NK-92 (cell line): ENCODE data around the gene ALDH1A2.
"Not testable (repeated sequence)": the region's sequence is repeated elsewhere in the genome, so short reads cannot be mapped to it uniquely, and the experiment has no call there.

Source experiments
- DNase-seq: peaks from one replicate; lab custom pipeline; 2025; ENCODE audit not compliant: unreplicated experiment; lab: John Stamatoyannopoulos, UW

ALDH1A2 gene

GRCh38 chr15:58065445-58066041 is at the start of gene ALDH1A2:
Gene ALDH1A2 (minus strand): TSS chr15:58065711. CDS start chr15:58065650, 61 bp downstream.
- DNase-seq: no peak

- no peak for DNase-seq
Measured at GRCh38 chr15:58114812-58115211, 49.3 kb upstream of the ALDH1A2 start.

- DNase-seq: no peak
Measured at GRCh38 chr15:58114388-58114787, 48.9 kb upstream of the ALDH1A2 start.

GRCh38 chr15:58113358-58113757 is 47.8 kb upstream of the ALDH1A2 start:
- DNase-seq: not testable (repeated sequence)

GRCh38 chr15:58111718-58112104 is 46.2 kb upstream of the ALDH1A2 start:
- no peak for DNase-seq

GRCh38 chr15:58110999-58111717 is 45.6 kb upstream of the ALDH1A2 start:
- no peak for DNase-seq

GRCh38 chr15:58109419-58109818 is 43.9 kb upstream of the ALDH1A2 start:
- DNase-seq: no peak

- DNase-seq: no peak
Measured at GRCh38 chr15:58108117-58108516, 42.6 kb upstream of the ALDH1A2 start.

- no peak for DNase-seq
Measured at GRCh38 chr15:58103482-58103881, 38.0 kb upstream of the ALDH1A2 start.

- no peak for DNase-seq
Measured at GRCh38 chr15:58096529-58097084, 31.1 kb upstream of the ALDH1A2 start.

GRCh38 chr15:58095415-58095814 is 29.9 kb upstream of the ALDH1A2 start:
- DNase-seq: no peak

- no peak for DNase-seq
Measured at GRCh38 chr15:58087871-58088270, 22.4 kb upstream of the ALDH1A2 start.

GRCh38 chr15:58086491-58086890 is 21.0 kb upstream of the ALDH1A2 start:
- DNase-seq: no peak

GRCh38 chr15:58083526-58083925 is 18.0 kb upstream of the ALDH1A2 start:
- no peak for DNase-seq

- no peak for DNase-seq
Measured at GRCh38 chr15:58081891-58082290, 16.4 kb upstream of the ALDH1A2 start.

GRCh38 chr15:58081456-58081855 is 15.9 kb upstream of the ALDH1A2 start:
- no peak for DNase-seq

- not testable (repeated sequence) for DNase-seq
Measured at GRCh38 chr15:58080959-58081358, 15.4 kb upstream of the ALDH1A2 start.

GRCh38 chr15:58080398-58080797 is 14.9 kb upstream of the ALDH1A2 start:
- DNase-seq: no peak

GRCh38 chr15:58078591-58078990 is 13.1 kb upstream of the ALDH1A2 start:
- DNase-seq: no peak

GRCh38 chr15:58077427-58077826 is 11.9 kb upstream of the ALDH1A2 start:
- DNase-seq: no peak

- DNase-seq: no peak
Measured at GRCh38 chr15:58074452-58074851, 8.9 kb upstream of the ALDH1A2 start.

GRCh38 chr15:58070801-58071418 is 5.4 kb upstream of the ALDH1A2 start:
- no peak for DNase-seq
